H9 (cell line): ENCODE measurements around the gene MACROD1. TPM values are rescaled to one million over a fixed set of nuclear protein-coding genes. Genes with fewer than 3 reads are reported as not detected.

Experiments used
- DNase-seq: peaks from one replicate; pipeline ENCODE4 v3.0.0-alpha.2; 2017
- H2AFZ ChIP-seq: one replicate; pipeline ENCODE4 v1.6.1; 2013; ENCODE audit warnings: mild to moderate bottlenecking, low read length, control low read depth, moderate library complexity
- H2AK5ac ChIP-seq: 2 replicates; pipeline ENCODE4 v1.6.1; 2013; ENCODE audit warnings: low read length, control low read depth, mixed read lengths; ENCODE audit not compliant: insufficient read length
- H2BK120ac ChIP-seq: one replicate; pipeline ENCODE4 v1.6.1; 2013; ENCODE audit warnings: low read depth, mild to moderate bottlenecking, low read length, control low read depth, inconsistent platforms; ENCODE audit not compliant: poor library complexity, severe bottlenecking
- H2BK12ac ChIP-seq: 2 replicates; pipeline ENCODE4 v1.6.1; 2013; ENCODE audit warnings: low read length, control low read depth, mixed read lengths, low read depth; ENCODE audit not compliant: insufficient read length
- H2BK15ac ChIP-seq: 2 replicates; pipeline ENCODE4 v1.6.1; 2013; ENCODE audit warnings: low read depth, low read length, control low read depth
- H2BK20ac ChIP-seq: one replicate; pipeline ENCODE4 v1.6.1; 2013; ENCODE audit warnings: low read depth, mild to moderate bottlenecking, low read length, control low read depth, inconsistent platforms; ENCODE audit not compliant: poor library complexity, severe bottlenecking
- H2BK5ac ChIP-seq: 2 replicates; pipeline ENCODE4 v1.6.1; 2013; ENCODE audit warnings: low read length, control low read depth, mixed read lengths; ENCODE audit not compliant: insufficient read length
- H3K14ac ChIP-seq: 2 replicates; pipeline ENCODE4 v1.6.1; 2013; ENCODE audit warnings: low read length, control low read depth; ENCODE audit not compliant: insufficient read depth
- H3K18ac ChIP-seq: 2 replicates; pipeline ENCODE4 v1.6.1; 2013; ENCODE audit warnings: low read depth, mild to moderate bottlenecking, mixed read lengths, low read length, control low read depth; ENCODE audit not compliant: insufficient read length
- H3K23ac ChIP-seq: 2 replicates; pipeline ENCODE4 v1.6.1; 2013; ENCODE audit warnings: low read length, control low read depth, mixed read lengths, low read depth; ENCODE audit not compliant: insufficient read length
- H3K23me2 ChIP-seq: 2 replicates; pipeline ENCODE4 v1.6.1; 2013; ENCODE audit warnings: low read depth, mild to moderate bottlenecking, mixed read lengths, low read length, control low read depth; ENCODE audit not compliant: insufficient read length, poor library complexity, severe bottlenecking
- H3K27ac ChIP-seq: 2 replicates; pipeline ENCODE4 v1.5.1; 2013; ENCODE audit warnings: low read length, control low read depth, mixed read lengths, low read depth; ENCODE audit not compliant: insufficient read length
- H3K27me3 ChIP-seq: 2 replicates; pipeline ENCODE4 v1.6.1; 2013; ENCODE audit warnings: low read length, control low read depth, inconsistent platforms; ENCODE audit not compliant: insufficient read depth
- H3K4ac ChIP-seq: 2 replicates; pipeline ENCODE4 v1.6.1; 2013; ENCODE audit warnings: low read depth, mild to moderate bottlenecking, control low read depth, inconsistent platforms, low read length, moderate library complexity
- H3K4me1 ChIP-seq: 2 replicates; pipeline ENCODE4 v1.6.1; 2013; ENCODE audit warnings: low read length, control low read depth, inconsistent platforms; ENCODE audit not compliant: insufficient read depth
- H3K4me2 ChIP-seq: 2 replicates; pipeline ENCODE4 v1.6.1; 2013; ENCODE audit warnings: low read length, control low read depth, mixed read lengths; ENCODE audit not compliant: insufficient read length, insufficient read depth
- H3K56ac ChIP-seq: 2 replicates; pipeline ENCODE4 v1.6.1; 2013; ENCODE audit warnings: low read depth, mild to moderate bottlenecking, mixed read lengths, low read length, control low read depth; ENCODE audit not compliant: insufficient read length
- H3K79me1 ChIP-seq: 2 replicates; pipeline ENCODE4 v1.6.1; 2013; ENCODE audit warnings: low read depth, mild to moderate bottlenecking, moderate library complexity, low read length, control low read depth, inconsistent platforms; ENCODE audit not compliant: insufficient read depth, poor library complexity, severe bottlenecking
- H3K79me2 ChIP-seq: 2 replicates; pipeline ENCODE4 v1.6.1; 2013; ENCODE audit warnings: low read length, control low read depth, inconsistent platforms; ENCODE audit not compliant: insufficient read depth
- H3K9ac ChIP-seq: 2 replicates; pipeline ENCODE4 v1.6.1; 2013; ENCODE audit warnings: low read length, control low read depth, mixed read lengths; ENCODE audit not compliant: insufficient read length; ENCODE audit errors: extremely low read depth
- H3K9me3 ChIP-seq: one replicate; pipeline ENCODE4 v1.6.1; 2013; ENCODE audit warnings: low read depth, low read length, inconsistent platforms; ENCODE audit not compliant: control insufficient read depth
- H3T11ph ChIP-seq: one replicate; pipeline ENCODE4 v1.6.1; 2013; ENCODE audit warnings: mild to moderate bottlenecking, low read length, control low read depth, inconsistent platforms
- H4K20me1 ChIP-seq: one replicate; pipeline ENCODE4 v1.6.1; 2013; ENCODE audit not compliant: control insufficient read depth, insufficient read length, insufficient read depth
- H4K5ac ChIP-seq: 2 replicates; pipeline ENCODE4 v1.6.1; 2013; ENCODE audit warnings: low read depth, mild to moderate bottlenecking, mixed read lengths, low read length, control low read depth; ENCODE audit not compliant: insufficient read length
- H4K8ac ChIP-seq: replicated peaks from 2 replicates; pipeline ENCODE4 v1.6.1; 2013; ENCODE audit warnings: low read length, control low read depth, mixed read lengths, low read depth; ENCODE audit not compliant: insufficient read length
- H4K91ac ChIP-seq: 2 replicates; pipeline ENCODE4 v1.6.1; 2013; ENCODE audit warnings: low read depth, mild to moderate bottlenecking, moderate library complexity, mixed read lengths, low read length, control low read depth; ENCODE audit not compliant: insufficient read length
- H3K27ac Mint-ChIP-seq, 3 experiments: 2 replicates in 2 of 3; 3 replicates in 1 of 3; pipeline ENCODE4 v1.8.0; 2020 to 2021; ENCODE audit warnings: mixed read lengths in 3 of 3, mild to moderate bottlenecking in 1 of 3, moderate library complexity in 1 of 3
- H3K27me3 Mint-ChIP-seq: 2 replicates; pipeline ENCODE4 v1.8.0; 2021; ENCODE audit warnings: low read depth, mild to moderate bottlenecking, moderate library complexity, mixed read lengths
- H3K36me3 Mint-ChIP-seq, 3 experiments: 2 replicates in 2 of 3; 3 replicates in 1 of 3; pipeline ENCODE4 v1.8.0; 2020 to 2021; ENCODE audit warnings: low read depth in 3 of 3, mixed read lengths in 3 of 3; ENCODE audit not compliant: insufficient read depth in 1 of 3
- H3K4me1 Mint-ChIP-seq, 2 experiments: 2 replicates each; pipeline ENCODE4 v1.8.0; 2020; ENCODE audit warnings: mixed read lengths in 2 of 2
- H3K4me3 Mint-ChIP-seq, 2 experiments: 2 replicates in 1 of 2; 3 replicates in 1 of 2; pipeline ENCODE4 v1.8.0; 2020 to 2021; ENCODE audit warnings: mild to moderate bottlenecking in 2 of 2, mixed read lengths in 2 of 2, moderate library complexity in 1 of 2
- H3K9me3 Mint-ChIP-seq, 2 experiments: 2 replicates in 1 of 2; 3 replicates in 1 of 2; pipeline ENCODE4 v1.8.0; 2020; ENCODE audit warnings: mild to moderate bottlenecking in 2 of 2, mixed read lengths in 2 of 2, moderate library complexity in 1 of 2
- CTCF ChIP-seq: fragments of 200-600 bp; sonication (generic); conservative IDR thresholded peaks from 3 replicates; pipeline ENCODE4 v1.8.0; 2021; ENCODE audit warnings: antibody characterized with exemption, mild to moderate bottlenecking
- WGBS: extraction: QIAGEN DNeasy Blood & Tissue Kit; methylation state at CpG from one replicate; pipeline ENCODE4 v1.1.7; 2013; ENCODE audit warnings: missing lambda C conversion rate, low lambda C conversion rate, mixed read lengths; ENCODE audit not compliant: insufficient read length; ENCODE audit errors: extremely low coverage; 5-methylcytosine and 5-hydroxymethylcytosine counted together
- total RNA-seq: library from RNA; stranded (reverse); gene quantifications from 2 replicates; pipeline ENCODE4 v1.2.1, GENCODE V29; 2021

Gene MACROD1
- total RNA-seq, 1 experiment from 2014 or later, result 21.2 TPM

- H3K27me3 Mint-ChIP-seq, result peaks cover 64% of the 10 kb centered on the region
Observed at GRCh38 chr11:64083398-64084080, 82.4 kb downstream of the MACROD1 start.

More at GRCh38 chr11:64083398-64084080, 82.4 kb downstream of the MACROD1 start:
- Histone ChIP-seq H2BK12ac (no peak overlapping the region), H2BK15ac (no peak overlapping the region), H2BK20ac (no peak overlapping the region), H3K27me3 (no peaks in the 10 kb centered on the region; the same call in 1 of the 2 replicates), H3K4me2 (no peak overlapping the region), H3K79me2 (no peaks in the 10 kb centered on the region), H3K23me2 (no peaks in the 10 kb centered on the region), H4K91ac (no peak overlapping the region), H4K20me1 (no peaks in the 10 kb centered on the region), H3K18ac (no peak overlapping the region), H3K14ac (no peak overlapping the region), H3K56ac (no peak overlapping the region), H3K79me1 (no peaks in the 10 kb centered on the region), H4K8ac (no peak overlapping the region), H2AFZ (no peak overlapping the region), H2AK5ac (no peak overlapping the region), H3K4ac (no peak overlapping the region), H3T11ph (no peak overlapping the region), H2BK120ac (no peak overlapping the region), H3K23ac (no peak overlapping the region), H3K4me1 (no peaks in the 10 kb centered on the region), H3K27ac (no peak overlapping the region), H4K5ac (no peak overlapping the region), H3K9me3 (no peaks in the 10 kb centered on the region), H2BK5ac (no peak overlapping the region), H3K9ac (no peak overlapping the region)
- no peaks in the 10 kb centered on the region for H3K9me3 Mint-ChIP-seq
- no peak for DNase-seq
- H3K4me1 Mint-ChIP-seq, result peaks cover 5 to 21% of the 10 kb centered on the region in 2 experiments
- H3K4me3 Mint-ChIP-seq, result no peak overlapping the region
- no peaks in the 10 kb centered on the region for H3K36me3 Mint-ChIP-seq
- no CpG with 5 or more reads among the region's 28 CpGs for WGBS
- H3K27ac Mint-ChIP-seq, result no peak overlapping the region
- TF ChIP-seq CTCF, result no peak
